HG03432 (cell line): Measurements from ENCODE around the gene CNST.
"Not testable (repeated sequence)": the region's sequence is repeated elsewhere in the genome, so short reads cannot be mapped to it uniquely, and the experiment has no call there.

Experiments used
- ATAC-seq: cut with Tn5 transposase; IDR thresholded peaks from one replicate; pipeline ENCODE4 v1.9.1; 2021; ENCODE audit warnings: mild to moderate bottlenecking, moderate library complexity; ENCODE audit not compliant: unreplicated experiment

CNST gene

GRCh38 chr1:246558041-246558440, 8.2 kb upstream of the CNST start:
- ATAC-seq, result no peak

DNA sequence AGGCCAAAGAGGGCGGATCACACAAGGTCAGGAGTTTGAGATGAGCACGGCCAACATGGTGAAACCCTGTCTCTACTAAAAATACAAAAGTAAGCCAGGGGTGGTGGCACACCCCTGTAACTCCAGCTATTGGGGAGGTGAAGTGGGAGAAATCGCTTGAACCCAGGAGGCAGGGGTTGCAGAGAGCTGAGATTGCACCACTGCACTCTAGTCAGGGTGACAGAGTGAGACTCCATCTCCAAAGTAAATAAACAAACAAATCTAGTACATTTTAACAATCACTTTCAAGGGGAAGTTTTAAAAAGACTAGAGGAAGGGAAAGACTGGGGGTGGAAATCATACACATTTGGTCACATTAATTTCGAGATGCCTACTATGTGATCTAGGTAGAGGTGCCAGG, 6.9 kb upstream of the CNST start:
- ATAC-seq, result no peak

DNA sequence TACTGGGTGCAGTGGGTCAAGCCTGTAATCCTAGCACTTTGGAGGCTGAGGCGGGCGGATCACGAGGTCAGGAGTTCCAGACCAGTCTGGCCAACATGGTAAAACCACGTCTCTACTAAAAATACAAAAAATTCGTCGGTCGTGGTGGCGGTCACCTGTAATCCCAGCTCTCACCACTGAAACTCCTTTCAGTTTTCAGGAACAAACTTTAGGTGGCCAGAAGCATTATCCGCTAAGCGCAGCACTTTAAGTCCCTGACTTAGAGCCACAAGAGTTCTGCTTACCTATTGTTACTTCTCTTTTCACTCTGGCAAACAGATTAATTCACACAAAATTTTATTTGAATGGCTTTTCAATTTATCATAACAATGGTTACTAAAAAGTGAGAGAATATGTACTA, 5.4 kb upstream of the CNST start:
- not testable (repeated sequence) for ATAC-seq

GRCh38 chr1:246564839-246565750, 1.2 kb upstream of the CNST start:
- ATAC-seq, result no peak

- ATAC-seq, result peak; percentile 0
These were observed 517 bp upstream of the CNST start for GRCh38 chr1:246565751-246566127.

GRCh38 chr1:246566813-246567645, 773 bp downstream of the CNST start:
- ATAC-seq, result peak; percentile 27

DNA sequence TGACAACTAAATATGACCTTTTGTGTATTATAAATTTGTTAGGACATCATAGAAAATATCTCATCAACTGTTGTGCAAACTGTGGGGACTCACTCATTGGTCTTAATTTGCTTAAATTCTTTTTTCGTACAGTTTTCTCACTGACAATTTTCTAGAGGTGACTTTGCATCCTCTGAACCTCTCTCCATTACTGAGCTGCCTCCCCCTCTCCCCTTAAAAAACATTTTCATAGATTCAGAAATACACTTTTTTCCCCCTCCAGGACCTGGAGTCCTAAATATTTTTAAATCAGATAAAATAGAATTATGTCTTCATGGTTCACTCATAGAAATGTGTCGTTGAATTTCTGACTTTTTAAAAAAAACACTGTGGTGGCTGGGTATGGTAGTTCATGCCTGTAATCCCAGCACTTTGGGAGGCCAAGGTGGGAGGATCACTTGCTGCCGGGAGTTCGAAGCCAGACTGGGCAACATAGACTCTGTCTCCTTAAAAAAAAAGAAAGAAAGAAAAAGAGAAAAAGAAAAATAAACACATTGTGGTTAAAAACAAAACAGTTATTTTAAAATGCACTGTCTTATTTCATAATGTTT, 1.5 kb downstream of the CNST start:
- no peak for ATAC-seq

DNA sequence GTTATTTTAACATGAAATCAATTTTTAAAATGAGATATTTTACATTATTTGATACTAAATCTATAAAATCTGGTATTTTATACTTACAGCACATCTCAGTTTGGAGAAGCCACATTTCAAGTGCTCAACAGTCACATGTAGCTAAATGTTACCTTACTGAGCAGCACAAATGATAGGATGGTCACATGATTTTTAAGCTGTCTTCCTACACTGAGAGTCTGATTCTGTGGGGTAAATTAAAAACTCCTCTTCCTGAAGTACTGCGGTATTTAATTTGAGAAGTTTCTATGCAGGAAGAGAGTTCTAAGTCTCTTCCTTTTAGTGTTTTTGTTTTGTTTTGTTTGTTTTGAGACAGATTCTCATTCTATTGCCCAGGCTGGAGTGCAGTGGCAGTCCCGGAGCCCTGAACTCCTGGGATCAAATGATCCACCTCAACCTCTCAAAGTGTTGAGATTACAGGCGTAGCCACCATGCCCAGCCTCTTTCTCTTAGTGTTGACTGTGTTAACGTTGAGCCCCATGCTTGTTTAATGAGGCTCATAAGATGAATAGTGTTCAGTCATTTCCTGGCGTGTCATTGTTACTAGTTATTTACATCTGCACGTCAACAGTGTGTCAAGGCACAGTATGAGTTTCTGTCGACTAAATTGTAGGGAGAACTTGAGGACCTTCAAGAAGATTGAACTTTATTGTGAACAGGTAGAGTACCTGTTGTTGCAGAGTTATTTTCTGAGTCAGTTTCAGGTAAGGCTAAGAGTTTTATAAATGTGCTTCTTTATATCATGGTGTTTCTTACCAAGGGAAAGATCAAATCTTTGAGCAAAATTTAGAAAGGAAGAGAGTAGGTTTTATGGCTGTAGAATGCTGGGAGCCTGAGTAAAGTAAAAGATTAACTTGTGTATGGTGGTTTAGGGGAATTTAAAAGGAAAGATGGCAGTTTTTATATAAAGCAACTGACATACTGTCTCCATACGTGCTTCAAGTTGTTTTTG, 3.3 kb downstream of the CNST start:
- ATAC-seq, result no peak

DNA sequence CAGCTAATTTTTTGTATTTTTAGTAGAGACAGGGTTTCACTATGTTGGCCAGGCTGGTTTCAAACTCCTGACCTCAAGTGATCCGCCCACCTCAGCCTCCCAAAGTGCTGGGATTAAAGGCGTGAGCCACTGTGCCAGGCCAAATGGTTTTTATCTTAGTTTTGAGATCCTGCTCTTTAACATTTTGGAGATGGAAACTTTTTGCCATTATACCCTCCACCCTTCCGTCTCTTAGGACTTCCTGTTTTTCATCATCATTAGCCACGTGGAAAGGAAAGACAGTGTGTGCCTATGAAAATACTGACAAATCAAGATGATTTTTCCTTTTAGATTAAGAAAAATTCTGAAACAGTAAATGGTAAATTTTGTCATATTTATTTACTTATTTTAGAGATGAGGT, 5.1 kb downstream of the CNST start:
- not testable (repeated sequence) for ATAC-seq

- no peak for ATAC-seq
These were observed 5.7 kb downstream of the CNST start for GRCh38 chr1:246571953-246572352.

DNA sequence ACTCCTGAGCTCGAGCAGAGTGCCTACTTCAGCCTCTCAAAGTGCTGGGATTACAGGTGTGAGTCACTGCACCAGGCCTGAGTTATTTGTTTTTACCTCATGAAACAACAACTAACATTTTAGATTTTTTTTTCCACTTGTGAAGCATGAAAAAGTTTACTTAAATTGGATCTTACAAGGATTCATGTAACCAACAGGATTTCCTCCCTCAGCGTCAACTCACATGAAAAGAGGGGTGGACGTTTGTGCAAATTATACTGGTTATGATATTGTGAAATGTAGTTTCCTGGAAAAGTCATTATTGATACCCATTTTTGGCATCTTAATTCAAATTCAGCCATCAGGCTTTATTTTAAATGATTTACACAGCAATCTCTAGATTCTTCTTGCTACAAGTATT, 6.5 kb downstream of the CNST start:
- ATAC-seq, result no peak

- no peak for ATAC-seq
These were observed 7.2 kb downstream of the CNST start for GRCh38 chr1:246573491-246573890.

GRCh38 chr1:246576709-246577032, 10.4 kb downstream of the CNST start:
- ATAC-seq, result no peak

DNA sequence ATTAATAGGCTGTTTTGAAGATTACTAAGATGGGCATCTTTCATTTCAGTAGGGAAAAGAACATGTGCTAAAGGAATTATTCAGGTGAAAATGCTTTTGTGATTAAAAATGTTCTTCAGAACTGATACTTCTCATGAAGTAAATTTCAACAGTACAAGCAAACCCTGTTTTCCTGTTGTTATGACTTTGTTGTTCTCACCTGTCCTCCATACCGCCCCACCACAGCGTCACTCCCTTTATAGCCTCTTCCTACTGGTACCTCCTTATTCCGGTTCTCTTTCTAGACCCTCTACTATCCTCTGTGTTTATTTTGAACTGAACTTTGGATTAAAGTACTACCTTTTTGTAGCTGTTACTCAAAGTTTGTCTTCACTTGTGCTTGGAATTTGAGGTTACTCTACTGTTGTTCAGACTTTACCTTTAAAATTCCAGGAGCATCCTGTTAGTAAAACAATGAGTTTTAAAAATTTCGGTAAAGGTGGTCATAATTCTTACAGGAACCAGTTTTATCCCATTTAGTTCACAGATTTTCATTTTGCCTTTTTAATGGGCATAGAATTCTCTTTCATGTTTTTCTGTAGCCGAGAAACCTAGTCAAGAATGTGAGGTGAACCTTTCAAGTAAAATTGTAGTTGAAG, 10.9 kb downstream of the CNST start:
- no peak for ATAC-seq

DNA sequence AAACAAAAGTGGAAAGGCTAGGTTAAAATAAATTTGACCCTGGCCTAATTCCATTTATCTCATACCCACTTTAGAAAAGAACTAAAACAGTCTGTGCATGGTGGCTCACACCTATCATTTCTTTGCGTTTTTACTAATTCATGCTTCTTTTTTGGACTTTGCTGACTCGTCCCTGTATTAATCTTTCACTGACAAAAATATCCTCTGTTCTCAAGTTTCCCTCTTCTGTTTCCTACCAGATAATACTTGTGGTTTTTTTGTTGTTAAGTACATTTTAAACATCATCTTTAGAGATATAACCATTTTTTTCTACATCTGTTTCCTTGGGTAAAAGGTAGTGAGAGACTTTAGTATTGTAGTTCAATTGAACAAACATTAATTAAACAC, 11.5 kb downstream of the CNST start:
- no peak for ATAC-seq

GRCh38 chr1:246579818-246580217, 13.6 kb downstream of the CNST start:
- ATAC-seq, result peak; percentile 83

DNA sequence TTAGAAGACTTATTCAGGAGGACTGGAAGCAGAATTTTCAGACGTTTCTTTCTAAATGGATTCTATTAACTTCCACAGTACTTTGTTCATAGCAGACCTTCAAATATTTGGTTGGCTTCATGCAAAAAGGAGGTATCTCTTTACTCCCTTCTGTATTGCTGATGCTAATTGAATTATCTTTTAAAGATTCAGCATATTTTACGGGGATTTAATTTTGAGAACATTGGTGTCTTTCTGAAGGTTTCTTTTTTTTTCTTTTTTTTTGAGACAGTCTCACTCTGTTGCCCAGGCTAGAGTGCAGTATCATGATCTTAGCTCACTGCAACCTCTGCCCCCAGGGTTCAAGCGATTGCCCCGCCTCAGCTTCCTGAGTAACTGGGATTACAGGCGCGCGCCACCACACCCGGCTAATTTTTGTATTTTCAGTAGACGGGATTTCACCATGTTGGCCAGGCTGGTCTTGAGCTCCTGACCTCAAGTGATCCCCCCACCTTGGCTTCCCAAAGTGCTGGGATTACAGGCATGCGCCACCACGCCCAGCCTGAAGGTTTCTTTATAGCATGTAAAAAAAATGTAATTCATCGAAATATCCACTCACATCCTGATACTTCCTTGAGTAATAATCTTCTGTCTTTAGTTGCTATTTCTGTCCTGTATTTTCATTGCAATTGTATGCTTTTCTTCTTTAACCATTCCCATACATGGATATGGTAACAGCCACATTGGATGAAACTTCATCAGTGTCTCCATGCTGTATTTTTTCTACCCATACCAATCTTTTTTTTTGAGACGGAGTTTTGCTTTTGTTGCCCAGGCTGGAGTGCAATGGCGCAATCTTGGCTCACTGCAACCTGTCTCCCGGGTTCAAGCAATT, 14.5 kb downstream of the CNST start:
- ATAC-seq, result no peak

DNA sequence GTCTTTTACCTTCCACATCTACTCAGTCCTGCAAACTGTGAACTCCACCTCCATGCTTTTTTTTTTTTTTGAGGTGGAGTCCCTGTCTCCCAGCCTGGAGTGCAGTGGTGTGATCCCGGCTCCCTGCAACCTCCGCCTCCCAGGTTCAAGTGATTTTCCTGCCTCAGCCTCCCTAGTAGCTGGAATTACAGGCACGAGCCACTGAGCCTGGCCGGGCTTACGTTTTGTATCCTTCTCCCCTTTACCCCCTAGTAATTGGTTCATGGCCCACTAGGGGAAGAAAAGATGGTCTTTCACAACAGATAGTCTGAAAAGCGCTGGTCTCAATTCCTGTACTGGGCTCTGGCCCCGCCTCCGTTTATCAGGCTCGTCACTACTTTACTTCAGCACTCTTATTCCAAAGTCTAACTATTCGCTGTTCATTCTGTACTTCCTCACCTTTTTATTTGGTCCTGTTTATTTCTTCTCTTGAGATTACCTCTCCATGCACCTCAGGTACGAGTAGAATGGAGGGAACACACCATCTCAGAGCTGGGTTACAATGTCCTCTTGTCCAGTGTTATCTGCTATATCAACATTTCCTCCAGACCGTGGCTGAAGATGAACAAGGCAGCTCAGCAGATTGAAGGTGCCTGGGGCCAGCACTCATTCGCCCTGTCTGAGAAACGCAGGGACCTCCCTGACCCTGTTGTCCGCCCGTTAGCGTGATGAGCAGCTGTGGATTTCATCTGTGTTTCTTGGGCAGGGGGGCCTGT, 16.2 kb downstream of the CNST start:
- ATAC-seq, result no peak
